HFFc6 (cell line): ENCODE results near the gene PCMT1. TPM values are rescaled to one million over a fixed set of nuclear protein-coding genes. Genes with fewer than 3 reads are reported as not detected.
A peak's percentile ranks its signal among the peaks of the same experiment; 100 is the strongest.
"Not testable (repeated sequence)": the region's sequence is repeated elsewhere in the genome, so short reads cannot be mapped to it uniquely, and the experiment has no call there.

Experiments
- DNase-seq: peaks from one replicate; pipeline ENCODE4 v3.0.0-alpha.2; 2018
- H3K27ac Mint-ChIP-seq: 2 replicates; pipeline ENCODE4 v1.8.0; 2020; ENCODE audit warnings: mild to moderate bottlenecking, mixed read lengths
- H3K27me3 Mint-ChIP-seq: 2 replicates; pipeline ENCODE4 v1.8.0; 2021; ENCODE audit warnings: mild to moderate bottlenecking, moderate library complexity, mixed read lengths; ENCODE audit not compliant: insufficient read depth
- H3K36me3 Mint-ChIP-seq: 2 replicates; pipeline ENCODE4 v1.8.0; 2021; ENCODE audit warnings: low read depth, mixed read lengths
- H3K4me1 Mint-ChIP-seq: 2 replicates; pipeline ENCODE4 v1.8.0; 2020; ENCODE audit warnings: low read depth, mixed read lengths
- H3K4me3 Mint-ChIP-seq: 2 replicates; pipeline ENCODE4 v1.8.0; 2020; ENCODE audit warnings: mild to moderate bottlenecking, moderate library complexity, mixed read lengths
- H3K9me3 Mint-ChIP-seq: 2 replicates; pipeline ENCODE4 v1.8.0; 2020; ENCODE audit warnings: mild to moderate bottlenecking, mixed read lengths
- CTCF ChIP-seq: fragments of 200-600 bp; sonication (generic); IDR thresholded peaks from 2 replicates; pipeline ENCODE4 v1.5.0; 2021; ENCODE audit warnings: antibody characterized with exemption, mild to moderate bottlenecking
- total RNA-seq, 6 experiments: library from RNA; stranded (reverse); fragmentation: NEBNext Ultra II Directional; extraction: Animal tissue kit (Norgen Biotek cat#: 25700); gene quantifications; 2 replicates in 1 of 6; 3 replicates in 5 of 6; pipeline ENCODE4 v1.2.3, GENCODE V29; 2021

The PCMT1 gene
- total RNA-seq, 6 experiments from 2014 or later: 99.7 to 126 (median 112) TPM

GRCh38 chr6:149734915-149735314, 14.6 kb upstream of the PCMT1 start:
- no peak for TF ChIP-seq CTCF
- no peaks in the 10 kb centered on the region for H3K27me3 Mint-ChIP-seq
- no peaks in the 10 kb centered on the region for H3K9me3 Mint-ChIP-seq
- no peak overlapping the region for H3K27ac Mint-ChIP-seq
- H3K36me3 Mint-ChIP-seq: peaks cover 4% of the 10 kb centered on the region; the same call in 1 of the 2 replicates
- DNase-seq: no peak
- no peak overlapping the region for H3K4me3 Mint-ChIP-seq
- H3K4me1 Mint-ChIP-seq: no peaks in the 10 kb centered on the region

GRCh38 chr6:149745252-149745651, 4.3 kb upstream of the PCMT1 start:
- peak overlapping the region; percentile 100 for H3K4me3 Mint-ChIP-seq
- not testable (repeated sequence) for H3K27me3 Mint-ChIP-seq, H3K9me3 Mint-ChIP-seq, H3K36me3 Mint-ChIP-seq, DNase-seq
- H3K4me1 Mint-ChIP-seq: peaks cover 21% of the 10 kb centered on the region
- H3K27ac Mint-ChIP-seq: peak overlapping the region; percentile 90

- H3K27me3 Mint-ChIP-seq: peaks cover 1% of the 10 kb centered on the region; the same call in 1 of the 2 replicates
These were observed 3.2 kb upstream of the PCMT1 start, which contains the start of gene NUP43 for GRCh38 chr6:149746147-149746946. Gene NUP43, minus strand, starts transcription at chr6:149746529. Its CDS starts 34 bp downstream, at chr6:149746495.

GRCh38 chr6:149749082-149749593, 403 bp upstream of the PCMT1 start:
- Mint-ChIP-seq H3K4me1 (peaks cover 41% of the 10 kb centered on the region), H3K27ac (peak overlapping the region; percentile 87), H3K4me3 (peak overlapping the region; percentile 93)
- not testable (repeated sequence) for H3K9me3 Mint-ChIP-seq, H3K27me3 Mint-ChIP-seq, DNase-seq, H3K36me3 Mint-ChIP-seq

More at GRCh38 chr6:149746147-149746946, 3.2 kb upstream of the PCMT1 start, which contains the start of gene NUP43:
- peak within 1 kb of the TSS; percentile 90 for H3K27ac Mint-ChIP-seq
- DNase-seq: peak; percentile 92
- peaks cover 27% of the 10 kb centered on the region for H3K4me1 Mint-ChIP-seq
- no peaks in the 10 kb centered on the region for H3K9me3 Mint-ChIP-seq
- peak; percentile 75 for TF ChIP-seq CTCF
- H3K36me3 Mint-ChIP-seq: no peaks in the 10 kb centered on the region; the same call in 1 of the 2 replicates
- H3K4me3 Mint-ChIP-seq: peak within 1 kb of the TSS; percentile 100

GRCh38 chr6:149750136-149750609, 632 bp downstream of the PCMT1 start:
- DNase-seq: peak; percentile 70
- Mint-ChIP-seq H3K27ac (peak overlapping the region; percentile 77), H3K9me3 (no peaks in the 10 kb centered on the region), H3K27me3 (peaks cover 1% of the 10 kb centered on the region; the same call in 1 of the 2 replicates), H3K4me1 (peaks cover 41% of the 10 kb centered on the region), H3K4me3 (peak overlapping the region; percentile 93), H3K36me3 (no peaks in the 10 kb centered on the region; the same call in 1 of the 2 replicates)
- TF ChIP-seq CTCF: no peak

GRCh38 chr6:149751239-149751638, 1.7 kb downstream of the PCMT1 start:
- DNase-seq: no peak
- no peak for TF ChIP-seq CTCF
- H3K27ac Mint-ChIP-seq: no peak overlapping the region
- H3K36me3 Mint-ChIP-seq: no peaks in the 10 kb centered on the region; the same call in 1 of the 2 replicates
- no peaks in the 10 kb centered on the region for H3K9me3 Mint-ChIP-seq
- H3K27me3 Mint-ChIP-seq: peaks cover 1% of the 10 kb centered on the region; the same call in 1 of the 2 replicates
- H3K4me3 Mint-ChIP-seq: peak overlapping the region; percentile 93
- peaks cover 41% of the 10 kb centered on the region for H3K4me1 Mint-ChIP-seq

- not testable (repeated sequence) for H3K27ac Mint-ChIP-seq, H3K9me3 Mint-ChIP-seq, DNase-seq, H3K27me3 Mint-ChIP-seq, H3K36me3 Mint-ChIP-seq
- Mint-ChIP-seq H3K4me3 (peak overlapping the region; percentile 42; the same call in 1 of the 2 replicates), H3K4me1 (peaks cover 35% of the 10 kb centered on the region)
These were observed 2.4 kb downstream of the PCMT1 start for GRCh38 chr6:149751920-149752319.
